Tongue (tissue), 2 donors: ENCODE data around the gene SRGAP1. TPM values are rescaled to one million over a fixed set of nuclear protein-coding genes. Genes with fewer than 3 reads are reported as not detected.
A peak's percentile ranks its signal among the peaks of the same experiment; 100 is the strongest.

Experiments
- DNase-seq: peaks from one replicate; pipeline ENCODE4 v3.0.0-alpha.2; 2015
- total RNA-seq: library from RNA; depleted of rRNA; stranded (reverse); fragments of >200 nt; gene quantifications from one replicate; pipeline ENCODE4 v1.2.3, GENCODE V29; 2014

SRGAP1 gene
- total RNA-seq, 1 donor from 2014 or later, result 6.1 TPM

GRCh38 chr12:63907561-63907960, 63.1 kb downstream of the SRGAP1 start:
- DNase-seq, result no peak

DNA sequence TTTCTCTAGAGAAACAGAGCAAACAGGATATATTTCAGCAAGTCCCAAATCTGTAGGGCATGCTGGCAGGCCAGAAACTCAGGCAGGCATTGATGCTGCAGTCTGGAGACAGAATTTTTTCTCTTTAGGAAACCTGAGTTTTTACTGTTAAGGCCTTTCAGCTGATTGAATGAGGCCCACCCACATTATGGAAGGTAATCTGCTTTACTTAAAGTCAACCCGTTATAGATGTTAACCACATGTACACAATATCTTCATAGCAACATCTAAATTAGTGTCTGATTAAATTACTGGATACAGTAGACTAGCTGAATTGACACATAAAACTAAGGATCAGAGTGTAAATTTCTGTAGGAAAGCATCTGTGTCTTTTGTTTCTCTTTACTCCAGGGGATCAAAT, 65.2 kb downstream of the SRGAP1 start:
- no peak for DNase-seq

DNA sequence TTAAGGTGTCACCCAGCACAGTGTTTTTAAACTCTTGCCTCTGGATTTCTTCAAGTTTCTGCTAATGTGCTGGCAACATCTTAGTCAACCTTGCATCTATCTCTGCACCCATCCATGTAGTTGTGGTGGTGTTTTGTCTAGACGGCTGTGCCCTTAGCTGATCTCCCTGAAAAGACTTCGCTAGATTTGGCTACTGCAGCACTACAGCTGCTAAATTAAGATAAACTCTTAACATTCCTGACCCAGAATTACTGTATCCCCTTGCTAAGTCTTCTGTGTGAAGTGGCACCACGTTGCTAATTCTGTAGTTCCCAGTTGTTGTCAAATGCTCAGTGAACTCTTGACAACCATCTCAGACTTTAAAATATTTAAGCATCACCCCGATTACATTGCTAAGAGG, 66.8 kb downstream of the SRGAP1 start:
- DNase-seq, result peak; percentile 53

DNA sequence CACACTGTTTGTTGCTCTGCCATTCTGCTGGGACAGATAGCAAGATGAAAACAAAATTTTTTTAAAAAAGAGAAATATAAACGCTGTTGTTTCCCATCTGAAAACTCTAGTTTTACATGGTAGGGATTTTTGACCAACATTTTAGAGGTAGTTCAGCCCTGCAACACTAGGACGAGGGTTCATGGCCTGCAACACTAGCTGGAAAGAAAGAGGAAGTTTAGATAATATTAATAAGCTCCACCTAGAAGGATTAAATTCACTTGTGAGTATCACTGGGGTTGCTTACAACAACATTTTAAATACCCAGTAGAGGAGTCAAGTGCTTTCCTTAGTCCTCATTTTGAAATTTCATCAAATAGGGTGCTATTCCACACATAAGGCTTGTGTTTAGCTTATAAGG, 68.2 kb downstream of the SRGAP1 start:
- no peak for DNase-seq

- no peak for DNase-seq
Observed at GRCh38 chr12:63913929-63914328, 69.4 kb downstream of the SRGAP1 start.

- DNase-seq, result no peak
Observed at GRCh38 chr12:63915105-63915800, 70.8 kb downstream of the SRGAP1 start.

DNA sequence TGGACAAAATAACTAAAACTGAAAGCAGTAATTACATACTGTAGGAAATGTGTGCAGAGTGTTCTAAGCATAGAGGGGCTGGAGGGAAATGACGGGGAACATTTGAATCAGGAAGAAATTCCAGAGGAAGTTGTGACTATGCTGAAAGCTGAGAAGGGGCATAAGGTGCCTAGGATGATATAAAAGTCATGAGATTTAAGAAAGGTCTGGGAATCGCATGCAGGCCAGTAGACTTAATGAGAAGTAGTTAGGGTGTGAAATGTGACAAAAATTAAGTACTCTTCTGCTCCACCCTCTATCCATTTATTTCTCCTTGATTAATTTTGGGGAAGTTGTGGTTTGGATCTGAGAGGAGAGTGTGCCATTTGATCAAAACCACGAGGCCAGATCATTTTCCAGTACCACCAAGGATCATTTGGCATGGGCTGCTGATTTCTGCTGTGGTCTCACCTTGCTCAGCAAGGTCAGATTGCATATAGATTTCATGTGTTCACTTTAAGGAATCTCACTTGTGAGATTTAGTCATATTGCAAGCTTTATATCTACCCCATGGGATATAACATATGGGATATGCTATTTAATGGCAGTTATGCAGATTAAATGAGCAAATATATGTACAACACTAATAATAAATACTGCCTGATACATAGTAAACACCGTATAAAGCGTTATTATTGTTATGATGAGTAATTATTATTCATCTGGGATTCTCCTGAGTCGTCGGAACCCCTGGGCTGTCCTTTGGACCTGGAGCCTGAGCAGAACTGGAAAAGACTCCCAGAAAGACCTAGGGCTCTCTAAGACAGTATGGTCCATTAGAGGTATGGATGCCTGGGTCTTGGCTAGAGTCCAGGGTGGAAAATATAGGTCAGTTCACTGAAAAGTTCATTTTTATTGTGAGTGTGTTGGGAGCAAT, 72.3 kb downstream of the SRGAP1 start:
- DNase-seq, result no peak

GRCh38 chr12:63917477-63917862, 73.0 kb downstream of the SRGAP1 start:
- no peak for DNase-seq

GRCh38 chr12:63917864-63918799, 73.6 kb downstream of the SRGAP1 start:
- DNase-seq, result no peak

DNA sequence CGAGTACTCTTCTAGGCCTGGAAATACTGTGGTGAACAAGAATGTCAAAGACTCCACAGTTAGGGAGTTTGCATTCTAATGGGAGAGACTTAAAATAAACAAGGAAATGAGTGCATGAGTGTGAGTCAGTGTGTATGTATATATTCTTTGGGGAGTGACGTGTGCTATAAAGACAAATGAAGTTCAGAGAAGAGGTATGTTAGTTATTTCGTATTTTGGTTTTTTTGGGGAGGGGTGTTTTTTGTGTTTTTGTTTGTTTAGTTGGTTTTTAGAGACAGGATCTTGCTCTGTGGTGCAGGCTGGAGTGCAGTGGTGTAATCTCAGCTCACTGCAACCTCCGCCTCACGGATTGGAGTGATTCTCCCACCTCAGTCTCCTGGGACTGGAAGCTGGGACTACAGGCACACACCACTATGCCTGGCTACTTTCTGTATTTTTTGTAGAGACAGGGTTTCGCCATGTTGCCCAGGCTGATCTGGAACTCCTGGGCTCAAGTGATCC, 74.3 kb downstream of the SRGAP1 start:
- no peak for DNase-seq

DNA sequence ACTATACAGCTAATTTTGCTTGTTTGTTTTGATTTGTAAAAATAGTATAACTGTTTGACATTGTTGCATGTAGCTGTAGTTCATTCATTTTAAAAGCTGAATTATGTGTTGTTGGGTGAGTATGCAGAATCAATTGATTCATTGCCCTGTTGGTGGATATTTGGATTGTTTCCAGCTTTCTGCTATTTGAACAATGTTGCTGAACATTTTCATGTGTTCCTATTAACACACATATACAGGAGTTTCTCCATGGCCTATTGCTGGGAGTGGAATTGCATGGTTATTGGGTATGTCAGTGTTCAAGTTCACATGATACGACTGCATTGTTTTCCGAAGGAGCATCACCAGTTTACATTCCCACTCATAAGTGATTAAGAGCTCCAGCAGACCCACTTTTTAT, 75.3 kb downstream of the SRGAP1 start:
- no peak for DNase-seq

GRCh38 chr12:63921157-63921556, 76.7 kb downstream of the SRGAP1 start:
- no peak for DNase-seq

GRCh38 chr12:63922474-63922873, 78.0 kb downstream of the SRGAP1 start:
- no peak for DNase-seq

DNA sequence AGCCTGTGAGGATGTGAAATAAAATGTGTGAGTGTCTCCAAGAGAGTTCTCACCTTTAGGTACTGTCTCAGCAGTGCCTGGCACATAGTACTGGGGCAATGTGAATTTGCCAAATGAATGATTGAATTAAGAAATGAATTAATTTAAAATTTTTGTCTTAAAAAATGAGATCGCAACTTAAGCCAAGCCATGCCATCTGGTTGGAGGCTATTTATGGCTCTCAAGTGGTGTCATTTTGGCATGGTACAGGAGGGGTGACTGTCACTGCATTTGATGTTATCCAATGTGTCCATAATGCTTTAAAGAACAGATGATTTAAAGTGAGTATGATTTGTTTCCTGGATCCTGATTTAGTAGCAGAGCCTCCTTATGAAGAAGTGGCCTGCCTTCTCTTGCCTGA, 80.3 kb downstream of the SRGAP1 start:
- no peak for DNase-seq

- DNase-seq, result no peak
Observed at GRCh38 chr12:63927511-63927910, 83.0 kb downstream of the SRGAP1 start.

DNA sequence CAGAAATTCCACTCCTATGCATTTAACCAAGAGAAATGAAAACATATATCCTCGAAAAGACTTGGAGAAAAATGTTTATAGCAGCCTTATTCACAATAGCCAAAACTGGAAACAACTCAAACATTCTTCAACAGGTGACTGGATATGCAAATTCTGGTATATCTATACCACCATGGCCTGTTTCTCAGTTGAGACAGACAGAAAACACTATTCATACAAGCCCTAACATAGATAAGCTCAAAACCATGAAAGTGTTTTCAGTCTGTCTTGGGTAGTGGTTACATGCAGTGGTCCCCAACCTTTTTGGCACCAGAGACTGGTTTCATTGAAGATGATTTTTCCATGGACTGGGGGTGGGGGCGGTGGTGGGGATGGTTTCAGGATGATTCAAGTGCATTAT, 83.8 kb downstream of the SRGAP1 start:
- DNase-seq, result no peak

- DNase-seq, result no peak
Observed at GRCh38 chr12:63929426-63929825, 84.9 kb downstream of the SRGAP1 start.

GRCh38 chr12:63930971-63931370, 86.5 kb downstream of the SRGAP1 start:
- no peak for DNase-seq

GRCh38 chr12:63931703-63932102, 87.2 kb downstream of the SRGAP1 start:
- DNase-seq, result no peak

DNA sequence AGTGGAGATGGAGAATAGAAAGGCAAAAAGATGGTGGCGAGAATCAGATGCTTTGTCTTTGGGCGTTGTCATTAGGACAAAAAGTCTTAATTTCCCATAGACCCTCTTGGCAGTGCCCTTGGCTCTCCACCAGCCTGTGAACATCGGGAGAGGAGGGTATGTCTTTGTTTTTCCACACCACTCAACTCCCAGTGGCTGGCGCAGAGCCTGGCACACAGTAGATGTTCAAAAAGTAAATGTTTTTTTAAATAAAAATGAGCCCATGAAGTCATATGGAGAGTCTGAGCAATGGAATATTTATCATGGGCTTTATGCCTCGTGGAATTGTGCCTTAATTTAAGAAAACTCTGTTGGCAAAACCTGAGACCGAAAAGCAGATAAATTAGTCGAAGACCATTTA, 90.4 kb downstream of the SRGAP1 start:
- DNase-seq, result no peak

GRCh38 chr12:63935361-63935760, 90.9 kb downstream of the SRGAP1 start:
- no peak for DNase-seq
